GM18502 (cell line): ENCODE measurements around the gene C5.
A peak's percentile ranks its signal among the peaks of the same experiment; 100 is the strongest.
"Not testable (repeated sequence)": the region's sequence is repeated elsewhere in the genome, so short reads cannot be mapped to it uniquely, and the experiment has no call there.

Experiments used
- ATAC-seq: cut with Tn5 transposase; IDR thresholded peaks from one replicate; pipeline ENCODE4 v1.9.1; 2021; ENCODE audit warnings: mild to moderate bottlenecking; ENCODE audit not compliant: unreplicated experiment, poor library complexity

Gene C5

DNA sequence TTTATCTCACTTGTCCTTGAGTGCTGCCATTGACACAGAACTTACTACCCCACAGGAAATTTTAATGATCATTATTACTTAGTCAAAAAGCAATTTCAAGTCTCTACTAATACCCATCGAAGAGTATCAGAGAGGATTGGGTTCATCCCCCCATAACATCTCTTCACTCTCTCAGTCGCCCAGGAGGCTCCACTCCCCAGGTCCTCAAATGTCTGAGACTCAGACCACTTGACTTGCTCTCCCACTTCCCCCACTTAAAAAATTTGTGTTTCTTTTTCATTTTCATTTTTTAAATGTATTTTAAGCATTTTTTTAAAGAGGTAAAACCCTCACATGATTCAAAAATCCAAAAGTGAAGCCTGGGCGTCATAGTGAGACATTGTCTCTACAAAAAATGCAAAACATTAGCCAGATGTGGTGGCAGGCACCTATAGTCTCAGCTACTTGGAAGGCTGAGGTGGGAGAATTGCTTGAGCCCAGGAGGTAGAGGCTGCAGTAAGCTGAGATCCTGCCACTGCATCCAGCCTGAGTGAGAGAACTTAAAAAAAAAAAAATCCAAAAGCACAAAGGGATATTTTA, 66.7 kb downstream of the C5 start:
- peak; percentile 61 for ATAC-seq

DNA sequence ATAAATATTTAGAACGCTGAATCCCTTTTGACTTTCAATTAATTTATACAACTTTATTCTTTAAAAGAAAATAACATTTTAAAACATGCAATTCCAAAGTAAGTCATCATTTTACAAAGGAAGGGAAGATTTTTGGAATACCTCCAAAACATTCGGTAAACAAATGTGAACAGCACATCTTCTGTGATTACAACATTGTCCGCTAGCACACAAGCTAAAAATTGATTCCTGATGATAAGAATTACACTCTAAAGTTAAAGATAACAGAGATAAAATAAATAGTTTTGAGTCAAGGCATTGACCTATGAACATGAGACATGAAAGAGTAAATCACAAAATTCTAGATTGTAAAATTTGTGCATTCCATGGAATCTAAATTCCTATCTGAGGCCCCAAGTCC, 67.2 kb downstream of the C5 start:
- ATAC-seq: no peak

DNA sequence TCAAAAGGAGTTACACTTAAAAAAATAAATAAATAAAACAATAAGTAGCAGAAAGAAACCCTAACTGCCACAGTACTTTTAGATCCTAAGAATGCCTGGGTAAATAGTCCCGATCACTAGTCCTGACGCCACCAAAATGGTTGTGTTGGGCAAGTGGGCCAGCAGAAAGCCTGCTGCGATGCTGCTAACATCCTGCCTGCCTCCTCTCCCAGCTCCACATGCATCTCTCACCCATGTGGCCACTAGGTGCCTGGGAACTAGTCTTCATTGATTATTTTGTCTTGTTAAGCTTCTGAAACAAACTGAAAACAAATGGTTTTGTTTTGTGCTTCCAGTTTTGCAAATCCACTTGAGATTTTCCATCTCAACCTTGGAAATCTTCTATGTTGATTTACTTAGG, 69.1 kb downstream of the C5 start:
- no peak for ATAC-seq

DNA sequence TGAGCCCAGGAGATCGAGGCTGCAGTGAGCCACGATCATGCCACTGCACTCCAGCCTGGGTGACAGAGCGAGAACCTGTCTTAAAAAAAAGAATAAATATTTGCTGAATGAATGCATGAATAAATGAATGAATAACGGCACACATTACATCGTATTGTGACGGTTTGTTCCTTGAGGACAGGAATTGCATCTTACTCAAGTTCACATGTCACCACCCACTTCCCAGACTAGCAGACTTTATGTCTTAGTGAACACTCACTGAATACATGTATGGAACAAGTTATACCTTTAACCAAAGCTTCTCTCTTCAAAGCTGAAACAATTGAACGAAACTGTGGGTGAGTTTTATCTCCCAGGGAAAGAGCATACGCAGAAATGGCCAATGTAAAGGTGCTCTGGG, 70.3 kb downstream of the C5 start:
- ATAC-seq: no peak

DNA sequence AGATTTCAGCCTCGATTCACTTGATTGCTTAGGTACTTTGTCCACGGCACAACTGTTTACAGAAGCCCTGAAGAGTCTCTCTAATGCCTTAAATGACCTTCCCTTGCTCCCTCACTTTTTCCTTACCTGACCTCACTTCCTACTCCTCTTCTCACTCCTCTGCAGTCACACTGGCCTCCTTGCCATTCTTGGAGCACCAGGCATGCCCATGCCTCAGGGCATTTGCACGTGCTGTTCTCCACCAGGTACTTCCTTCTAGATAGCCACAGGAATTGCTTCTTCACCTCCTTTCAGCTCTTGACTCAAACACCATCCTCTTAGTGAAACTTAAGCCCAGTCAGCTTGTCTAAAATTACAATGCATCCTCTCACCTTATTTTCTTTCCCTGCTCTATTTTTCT, 71.1 kb downstream of the C5 start:
- no peak for ATAC-seq

DNA sequence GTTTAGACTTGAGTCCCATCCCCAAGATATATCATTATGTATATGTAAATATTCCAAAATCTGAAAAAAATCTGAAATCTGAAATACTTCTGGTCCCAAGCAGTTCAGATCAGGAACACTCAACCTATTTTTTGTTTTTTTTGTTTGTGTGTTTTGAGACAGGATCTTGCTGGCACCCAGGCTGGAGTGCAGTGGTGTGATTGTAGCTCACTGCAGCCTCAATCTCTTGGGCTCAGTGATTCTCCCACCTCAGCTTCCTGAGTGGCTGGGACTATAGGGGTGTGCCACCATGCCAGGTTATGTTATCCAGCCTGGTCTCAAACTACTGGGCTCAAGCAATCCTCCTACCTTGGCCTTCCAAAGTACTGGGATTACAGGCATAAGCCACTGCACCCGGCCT, 72.8 kb downstream of the C5 start:
- ATAC-seq: no peak

DNA sequence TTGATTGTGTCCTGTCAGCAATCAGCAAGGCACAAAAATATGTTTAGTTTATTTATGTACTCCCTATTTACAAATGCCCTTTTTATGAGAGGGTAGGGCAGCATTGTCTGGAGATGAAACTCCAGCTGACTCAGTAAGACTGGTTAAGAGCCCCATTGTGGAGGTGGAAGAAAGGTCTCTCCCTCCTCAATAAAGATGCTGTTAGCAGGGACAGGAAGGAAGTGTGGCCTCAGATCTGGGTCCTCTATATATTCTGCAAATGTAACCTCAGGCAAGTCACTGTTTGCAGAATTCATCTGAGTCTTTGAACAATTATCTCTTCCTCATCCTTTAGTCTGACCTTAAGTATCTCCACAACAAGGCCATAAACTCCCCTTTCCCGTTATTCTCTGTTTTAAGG, 75.2 kb downstream of the C5 start:
- no peak for ATAC-seq

DNA sequence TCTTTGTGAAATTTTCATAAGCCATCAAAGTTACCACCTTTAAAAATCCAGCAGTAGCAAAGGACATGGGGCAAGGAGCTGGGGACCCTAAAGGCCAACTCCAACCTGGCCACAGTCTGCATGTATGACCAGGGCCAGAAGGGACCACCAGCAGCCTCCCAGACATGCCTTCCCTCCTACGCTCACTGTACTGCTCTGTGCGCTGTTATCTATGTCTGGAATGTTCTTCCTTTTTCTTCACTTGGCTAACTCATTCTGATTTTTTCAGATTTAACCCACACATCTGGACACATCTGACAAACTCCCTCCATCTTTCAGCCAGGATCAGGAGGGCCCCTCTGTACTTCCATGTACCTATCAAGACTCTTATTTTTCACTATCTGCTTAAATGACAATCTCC, 75.9 kb downstream of the C5 start:
- no peak for ATAC-seq

DNA sequence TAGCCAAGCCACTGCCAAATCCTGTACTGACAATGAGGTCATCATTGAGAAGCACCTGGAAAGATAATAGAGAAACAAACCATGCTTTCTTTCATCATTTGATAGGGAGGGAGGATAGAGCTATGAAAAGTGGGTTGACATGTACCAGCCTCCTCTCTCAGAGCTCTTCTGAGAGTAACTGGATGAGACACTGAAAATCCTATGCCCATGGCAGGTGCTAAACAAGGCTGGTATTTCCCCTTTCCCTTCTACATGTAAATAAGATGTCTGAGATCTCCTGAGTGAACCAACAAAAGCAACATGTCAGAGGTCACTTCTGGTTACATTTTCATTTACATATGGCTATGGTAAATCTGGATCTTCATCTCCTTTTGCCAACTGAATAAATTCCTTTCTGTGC, 78.1 kb downstream of the C5 start:
- ATAC-seq: no peak

DNA sequence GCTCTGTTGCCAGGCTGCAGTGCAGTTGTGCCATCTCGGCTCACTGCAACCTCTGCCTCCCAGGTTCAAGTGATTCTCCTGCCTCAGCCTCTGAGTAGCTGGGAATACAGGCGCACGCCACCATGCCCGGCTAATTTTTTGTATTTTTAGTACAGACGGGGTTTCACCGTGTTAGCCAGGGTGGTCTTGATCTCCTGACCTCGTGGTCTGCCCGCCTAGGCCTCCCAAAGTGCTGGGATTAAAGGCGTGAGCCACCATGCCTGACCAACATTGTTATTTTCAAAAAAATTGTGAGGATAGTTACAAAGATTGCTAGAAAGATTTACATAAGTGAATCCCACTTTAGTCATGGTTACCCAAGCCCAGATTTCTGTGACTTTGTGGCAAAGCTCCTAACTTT, 78.6 kb downstream of the C5 start:
- not testable (repeated sequence) for ATAC-seq

DNA sequence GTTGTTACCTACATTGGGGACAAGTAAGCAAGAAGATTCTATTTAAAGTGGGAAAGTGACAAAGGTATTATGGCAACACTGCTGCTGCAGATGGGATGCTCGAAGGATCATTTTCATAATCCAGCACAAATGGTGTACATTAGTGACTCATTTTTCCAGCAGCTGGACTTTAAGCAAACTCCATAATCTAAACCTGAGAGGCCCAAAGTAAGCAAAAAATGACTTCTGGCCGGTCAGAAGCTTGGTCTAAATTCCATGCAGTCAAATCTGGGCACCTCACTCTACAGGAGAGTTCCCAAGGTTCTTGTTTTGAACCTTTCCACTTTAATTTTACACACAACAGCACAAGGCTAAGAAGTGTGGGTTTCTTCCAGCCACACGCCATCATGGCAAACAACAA, 79.8 kb downstream of the C5 start:
- no peak for ATAC-seq

DNA sequence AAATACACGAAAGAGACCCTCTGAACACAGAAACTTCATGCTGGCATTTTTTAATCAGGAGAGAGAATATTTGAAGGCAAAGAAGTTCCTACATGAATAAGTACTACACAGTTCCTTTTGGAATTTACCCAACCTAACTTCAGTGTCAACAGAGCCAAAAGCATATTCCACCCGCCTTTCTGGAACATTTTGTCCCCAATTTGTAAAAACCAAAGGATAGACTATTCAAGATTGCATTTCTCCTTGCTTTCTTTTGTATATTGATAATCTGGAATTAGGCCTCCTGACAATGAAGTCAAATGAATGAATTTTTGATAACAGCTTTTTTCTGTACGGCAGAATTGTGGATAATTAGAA, 84.1 kb downstream of the C5 start:
- ATAC-seq: no peak

DNA sequence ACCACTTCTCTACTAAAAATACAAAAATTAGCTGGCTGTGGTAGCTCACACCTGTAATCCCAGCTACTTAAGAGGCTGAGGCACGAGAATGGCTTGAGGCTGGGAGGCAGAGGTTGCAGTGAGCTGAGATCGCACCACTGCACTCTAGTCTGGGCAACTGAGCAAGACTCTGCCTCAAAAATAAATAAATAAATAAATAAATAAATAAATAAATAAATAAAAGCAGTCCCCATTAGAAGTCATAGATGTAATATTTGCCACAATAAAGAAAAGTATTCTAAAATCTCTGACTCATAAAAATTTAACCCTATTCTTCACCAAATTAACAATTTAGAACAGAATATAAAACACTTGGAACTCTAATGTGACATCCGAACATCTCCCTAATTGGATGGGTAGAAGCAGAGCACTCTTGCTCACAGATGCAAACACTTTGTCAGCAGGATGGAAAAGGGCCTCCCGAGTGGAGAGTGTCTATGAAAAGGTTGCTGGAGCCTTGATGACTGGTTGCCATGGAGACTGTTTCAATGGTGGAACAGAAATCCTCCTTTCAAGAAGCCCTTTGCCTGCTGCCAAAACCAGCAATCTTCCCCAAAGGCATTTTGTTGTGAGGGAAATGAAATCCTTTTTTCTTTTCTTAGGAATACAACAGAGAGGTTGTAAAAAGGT, 84.6 kb downstream of the C5 start:
- ATAC-seq: no peak

DNA sequence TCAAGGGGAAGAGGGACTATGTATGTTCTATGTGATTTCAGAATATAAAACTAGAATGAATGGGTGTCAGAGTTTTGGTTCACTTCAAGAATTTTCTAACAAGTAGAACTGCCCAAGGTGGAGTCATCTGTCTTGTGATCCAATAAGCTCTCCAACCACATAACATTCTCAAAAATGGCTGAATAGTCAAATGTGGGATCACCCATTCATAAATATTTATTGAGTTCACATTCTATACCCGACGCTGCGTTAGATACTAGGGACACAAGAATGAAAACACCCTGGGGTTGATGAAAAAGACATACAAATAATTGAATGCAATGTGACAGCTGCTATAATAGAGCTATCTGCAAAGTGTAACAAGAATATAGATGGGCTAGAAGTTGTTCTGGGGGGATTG, 88.1 kb downstream of the C5 start:
- ATAC-seq: no peak

DNA sequence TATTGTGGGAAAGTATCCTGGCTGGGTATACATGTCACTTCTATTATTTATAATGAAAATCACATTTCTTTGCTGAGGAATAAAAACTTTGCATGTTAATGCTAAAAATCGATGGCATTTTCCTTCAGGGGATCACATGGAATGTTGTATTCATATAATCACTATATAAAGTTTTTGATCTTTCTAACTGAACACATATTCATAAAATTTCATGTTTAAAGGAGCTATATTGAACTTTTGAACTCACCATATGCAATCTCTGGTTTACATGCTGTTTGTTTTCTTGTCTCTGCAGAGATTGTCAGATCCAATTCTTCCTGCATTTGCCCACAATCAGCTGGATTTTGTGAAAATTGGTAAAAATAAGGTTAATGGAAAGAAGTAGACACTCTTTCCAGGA, 90.1 kb downstream of the C5 start:
- ATAC-seq: no peak

DNA sequence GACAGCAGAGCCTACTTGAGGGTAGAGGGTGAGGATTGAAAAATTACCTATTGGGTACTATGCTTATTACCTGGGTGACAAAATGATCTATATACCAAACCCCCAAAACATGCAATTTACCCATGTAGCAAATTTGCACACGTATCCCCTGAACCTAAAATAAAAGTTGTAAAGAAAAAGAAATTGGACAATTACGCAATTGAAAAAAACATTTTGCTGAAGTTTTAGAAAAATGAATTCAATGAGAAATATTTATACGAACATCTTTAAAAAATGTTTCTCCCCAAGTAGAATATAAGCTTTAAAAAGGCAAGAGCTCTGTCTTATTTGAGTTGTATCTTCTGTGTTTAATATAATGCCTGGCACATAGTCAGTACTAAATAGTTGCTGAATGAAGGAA, 93.2 kb downstream of the C5 start:
- no peak for ATAC-seq

DNA sequence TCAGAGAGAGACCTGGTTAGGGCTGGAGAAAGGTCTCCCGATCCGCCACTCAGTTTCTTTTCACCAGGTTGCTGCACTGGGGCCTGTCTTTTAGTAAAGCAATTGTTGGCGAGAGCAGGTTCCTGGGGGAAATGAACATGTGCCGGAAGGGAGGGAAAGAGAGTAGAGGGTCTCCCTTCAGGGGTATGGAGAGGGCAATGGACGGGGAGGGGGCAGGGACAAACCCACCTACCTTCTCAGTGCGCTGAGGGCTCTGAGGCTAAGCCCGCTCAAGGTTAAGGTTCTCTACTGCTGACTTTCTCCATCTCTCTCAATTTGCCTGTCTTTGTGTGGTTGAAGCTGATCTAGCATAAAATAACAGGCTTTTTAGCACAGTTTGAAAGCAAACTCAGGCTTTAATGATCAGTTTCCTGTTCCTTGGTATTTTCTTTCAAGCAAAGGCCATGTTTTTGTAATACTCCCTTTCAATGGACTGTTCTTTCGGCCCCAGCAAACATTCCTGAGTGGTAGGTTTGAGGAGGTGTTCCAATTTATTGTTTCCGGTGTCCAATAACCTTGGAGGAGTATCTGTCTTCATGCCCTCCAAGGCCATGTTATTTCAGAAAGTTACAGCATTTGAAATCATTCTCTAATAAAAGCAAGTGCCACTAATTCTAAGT, 98.0 kb downstream of the C5 start:
- no peak for ATAC-seq

DNA sequence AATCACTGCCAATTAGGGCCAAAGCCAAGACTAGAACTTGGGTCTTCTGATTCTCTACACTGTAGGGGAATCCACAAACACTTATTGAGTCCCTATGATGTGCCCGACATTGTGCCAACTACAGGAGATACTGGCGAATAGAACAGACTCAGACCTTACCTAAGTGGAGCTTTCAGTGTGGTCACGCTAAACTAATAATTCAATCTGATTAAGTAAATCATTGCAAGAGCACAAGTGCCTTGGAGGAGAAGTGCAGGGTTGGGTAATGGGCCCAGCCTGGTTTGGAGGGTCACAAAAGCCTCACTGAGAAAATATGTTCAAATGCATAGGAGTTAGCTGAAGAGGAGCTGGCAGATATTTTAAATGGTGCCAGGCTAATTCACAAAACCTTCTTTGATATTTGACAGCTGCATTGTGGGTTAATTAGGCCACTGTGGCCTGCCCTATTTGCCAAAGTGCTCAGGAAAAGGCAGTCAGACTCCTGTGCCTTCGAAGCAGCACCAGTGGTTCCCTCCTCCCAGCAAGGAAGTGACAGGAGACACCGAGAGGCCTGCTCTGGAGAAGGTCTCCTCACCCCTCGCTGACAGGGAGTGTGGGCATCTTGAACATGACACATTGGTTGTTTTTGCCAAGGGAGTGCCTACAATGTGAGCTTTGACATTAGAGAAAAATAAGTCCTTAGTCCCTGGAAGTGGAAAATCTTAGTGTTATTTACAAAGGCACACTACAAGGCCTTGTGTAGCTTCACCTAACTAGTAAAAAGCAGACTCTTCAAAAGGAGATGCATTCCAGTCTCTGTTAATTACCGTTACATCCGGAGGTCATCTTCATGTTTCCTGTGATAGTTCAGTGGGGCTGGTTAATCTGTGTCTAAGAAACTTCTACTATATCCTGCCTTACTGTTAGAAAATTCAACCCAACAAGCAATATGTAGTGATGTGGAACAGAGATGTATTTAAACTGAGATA, 99.4 kb downstream of the C5 start:
- ATAC-seq: no peak

DNA sequence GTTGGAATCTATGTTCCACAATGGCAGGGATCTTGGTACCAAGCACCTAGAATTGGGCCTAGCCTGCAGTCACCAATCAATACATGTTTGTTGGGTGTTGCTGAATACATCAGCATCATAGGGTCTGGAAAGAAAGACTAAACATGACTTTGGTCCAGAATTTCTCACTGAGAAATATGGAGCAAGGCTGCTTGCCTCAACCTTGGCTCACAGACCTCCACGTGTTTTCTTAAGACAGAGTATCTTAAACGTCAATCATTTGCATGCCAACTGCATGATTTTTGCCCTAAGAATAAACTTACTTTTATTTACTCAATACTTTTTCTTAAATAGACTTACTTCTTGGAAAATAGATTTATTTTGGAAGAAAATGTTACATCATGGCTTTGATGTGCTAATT, 100.8 kb downstream of the C5 start:
- ATAC-seq: no peak

DNA sequence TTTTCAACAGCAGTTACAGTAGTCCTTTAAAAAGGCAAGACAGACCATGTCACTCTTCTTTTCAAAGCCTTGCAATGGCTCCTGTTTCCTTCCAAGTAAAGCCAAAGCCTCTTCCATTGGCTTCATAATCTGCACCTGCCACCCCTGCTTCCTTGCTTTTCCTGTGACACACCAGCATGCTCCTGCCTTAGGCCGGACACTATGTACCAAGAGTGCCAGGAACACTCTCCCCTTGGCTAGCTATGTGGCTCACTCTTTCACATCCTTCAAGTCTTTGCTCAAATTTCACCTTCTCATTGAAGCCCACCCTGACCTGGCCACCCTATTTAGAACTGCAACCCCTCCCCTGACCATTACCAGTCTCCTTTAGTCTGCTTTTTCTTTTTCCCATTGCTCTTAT, 101.3 kb downstream of the C5 start:
- no peak for ATAC-seq

DNA sequence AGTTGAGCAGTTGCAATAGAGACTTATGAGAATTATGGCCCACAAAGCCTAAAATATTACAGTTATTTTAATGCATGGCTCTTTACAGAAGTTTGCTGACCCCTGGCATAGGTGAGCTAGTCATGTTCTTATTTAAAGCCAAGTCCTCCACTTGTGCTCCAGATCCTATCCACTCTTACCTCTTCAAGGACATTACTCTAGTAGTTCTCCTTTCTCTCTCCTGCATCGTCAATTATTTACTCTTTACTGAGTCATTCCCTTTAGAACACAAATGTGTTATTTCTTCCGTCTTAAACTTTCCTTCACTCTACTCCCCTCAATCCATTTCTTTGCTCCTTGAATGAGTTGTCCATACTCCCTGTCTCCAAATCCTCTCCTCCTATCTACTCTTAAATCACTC, 102.9 kb downstream of the C5 start:
- no peak for ATAC-seq
